ENCODE measurements around the gene ZNF600.
"Not testable (repeated sequence)": the region's sequence is repeated elsewhere in the genome, so short reads cannot be mapped to it uniquely, and the experiment has no call there.

Gene ZNF600

GRCh38 chr19:52809801-52810200, 23.2 kb upstream of the ZNF600 start:
- Histone ChIP-seq H3K36me3 (peaks cover 42 to 74% (median 72%) of the 10 kb centered on the region in 3 donors), H3K4me3 (no peak overlapping the region), H3K4me1 (no peaks in the 10 kb centered on the region), H3K9me3 (peaks cover 0 to 34% (median 11%) of the 10 kb centered on the region in 3 donors), H3K27ac (no peak overlapping the region), H3K27me3 (no peaks in the 10 kb centered on the region)
- intact Hi-C loops (cut with DNase I; ENCODE audit: low total_unique reads): loop anchor here (10.0 kb wide), 1 partner anchor 1815 kb away; no protein-coding TSS in a partner anchor
- no peak for TF ChIP-seq CTCF (IDR thresholded peaks at IDR 0.05)
- no peak for DNase-seq

GRCh38 chr19:52799950-52800640, 13.5 kb upstream of the ZNF600 start:
- H3K27me3 ChIP-seq; H3K27ac ChIP-seq; H3K4me3 ChIP-seq; H3K4me1 ChIP-seq; DNase-seq; intact Hi-C loops (cut with DNase I; ENCODE audit: low total_unique reads): not testable (repeated sequence)
- Histone ChIP-seq H3K9me3 (peaks cover 7 to 92% (median 77%) of the 10 kb centered on the region in 3 donors), H3K36me3 (peaks cover 60 to 74% (median 74%) of the 10 kb centered on the region in 3 donors)

GRCh38 chr19:52789440-52789839, 2.8 kb upstream of the ZNF600 start:
- Histone ChIP-seq H3K9me3 (peaks cover 0 to 5% (median 0%) of the 10 kb centered on the region in 3 donors), H3K27me3 (no peaks in the 10 kb centered on the region), H3K4me3 (no peak overlapping the region), H3K36me3 (no peaks in the 10 kb centered on the region), H3K27ac (no peak overlapping the region), H3K4me1 (peaks cover 0 to 13% (median 7%) of the 10 kb centered on the region in 4 donors)
- no peak for TF ChIP-seq CTCF (IDR thresholded peaks at IDR 0.05)
- intact Hi-C loops (cut with DNase I; ENCODE audit: low total_unique reads): no loop called here
- no peak for DNase-seq

DNA sequence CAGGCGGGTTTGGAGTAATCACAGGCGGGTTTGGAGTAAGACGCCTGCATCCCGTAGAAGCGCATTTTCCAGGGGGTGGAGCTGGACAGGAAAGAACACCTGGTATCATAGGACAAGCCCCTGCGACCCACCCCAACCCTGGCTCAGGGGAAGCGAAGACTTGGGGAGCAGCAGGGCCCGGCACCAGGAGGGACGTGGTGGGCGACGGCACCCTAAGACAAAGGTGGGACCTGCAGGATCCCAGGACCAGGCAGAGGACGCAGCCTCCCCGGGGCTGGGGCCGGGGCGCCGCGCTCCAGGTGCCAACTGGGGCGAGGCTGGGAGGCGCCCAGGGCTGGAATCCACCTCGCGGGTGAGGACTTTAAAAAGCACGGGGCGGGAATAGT, 520 bp downstream of the ZNF600 start:
- DNase-seq: no peak
- intact Hi-C loops (cut with DNase I; ENCODE audit: low total_unique reads): no loop called here
- Histone ChIP-seq H3K27me3 (no peaks in the 10 kb centered on the region), H3K9me3 (no peaks in the 10 kb centered on the region), H3K4me3 (peak overlapping the region; percentile 63 to 66), H3K27ac (peak overlapping the region; percentile 71 to 78), H3K4me1 (peaks cover 0 to 13% (median 7%) of the 10 kb centered on the region in 4 donors), H3K36me3 (peaks cover 4 to 13% (median 7%) of the 10 kb centered on the region in 3 donors)
- no peak for TF ChIP-seq CTCF (IDR thresholded peaks at IDR 0.05)

DNA sequence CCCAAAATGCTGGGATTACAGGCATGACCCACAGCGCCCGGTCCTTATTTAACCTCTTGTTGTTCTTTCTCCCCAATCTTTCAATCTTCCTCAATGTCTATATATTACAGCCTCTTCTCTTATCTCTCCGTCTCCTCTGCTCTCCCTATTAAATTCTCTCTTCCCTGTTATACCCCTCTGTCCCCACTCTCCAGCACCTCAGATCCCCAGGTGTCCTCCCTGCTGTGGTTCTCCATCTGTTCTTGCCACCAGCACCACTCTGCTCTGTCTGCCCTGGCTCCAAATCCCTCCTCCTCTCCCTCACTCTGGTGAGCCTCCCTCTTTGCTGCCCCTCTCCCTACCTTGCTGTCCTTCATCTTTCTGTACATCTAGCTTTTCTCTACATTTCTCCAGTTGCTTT, 1.1 kb downstream of the ZNF600 start:
- intact Hi-C loops (cut with DNase I; ENCODE audit: low total_unique reads): no loop called here
- H3K4me3 ChIP-seq: peak overlapping the region; percentile 63 to 66
- no peak for TF ChIP-seq CTCF (IDR thresholded peaks at IDR 0.05)

GRCh38 chr19:52782864-52783263, 3.7 kb downstream of the ZNF600 start:
- intact Hi-C loops (cut with DNase I; ENCODE audit: low total_unique reads); H3K27me3 ChIP-seq; H3K4me3 ChIP-seq; H3K9me3 ChIP-seq; DNase-seq; H3K27ac ChIP-seq: not testable (repeated sequence)
- peaks cover 16 to 32% (median 31%) of the 10 kb centered on the region in 3 donors for H3K36me3 ChIP-seq
- peaks cover 0 to 13% (median 7%) of the 10 kb centered on the region in 4 donors for H3K4me1 ChIP-seq

More for the DNA sequence above, 1.1 kb downstream of the ZNF600 start:
- H3K9me3 ChIP-seq: no peaks in the 10 kb centered on the region
- H3K4me1 ChIP-seq: peaks cover 0 to 13% (median 7%) of the 10 kb centered on the region in 4 donors
- H3K36me3 ChIP-seq: peaks cover 7 to 19% (median 8%) of the 10 kb centered on the region in 3 donors
- H3K27ac ChIP-seq: peak overlapping the region; percentile 71 to 78
- no peak for DNase-seq
- no peaks in the 10 kb centered on the region for H3K27me3 ChIP-seq
